ENCODE measurements around the gene HIPK4.

The HIPK4 gene

GRCh38 chr19:40362160-40362559 is 27.8 kb downstream of the HIPK4 start:
- no peak for TF ChIP-seq CTCF (IDR thresholded peaks at IDR 0.05)

GRCh38 chr19:40360708-40361241 is 29.2 kb downstream of the HIPK4 start:
- H3K27me3 ChIP-seq, result no peaks in the 10 kb centered on the region
- H3K36me3 ChIP-seq, result peaks cover 0 to 25% (median 9%) of the 10 kb centered on the region in 3 donors
- no peak overlapping the region for H3K27ac ChIP-seq
- no peak for TF ChIP-seq CTCF (IDR thresholded peaks at IDR 0.05)
- peaks cover 0 to 16% (median 6%) of the 10 kb centered on the region in 4 donors for H3K4me1 ChIP-seq
- peak in 1 of 2 donors; percentile 59 for DNase-seq
- H3K9me3 ChIP-seq, result no peaks in the 10 kb centered on the region
- intact Hi-C loops (cut with DNase I; ENCODE audit: low total_unique reads), result no loop called here
- H3K4me3 ChIP-seq, result no peak overlapping the region

More at GRCh38 chr19:40362160-40362559, 27.8 kb downstream of the HIPK4 start:
- no peaks in the 10 kb centered on the region for H3K9me3 ChIP-seq
- no peaks in the 10 kb centered on the region for H3K27me3 ChIP-seq
- peaks cover 0 to 14% (median 9%) of the 10 kb centered on the region in 4 donors for H3K4me1 ChIP-seq
- H3K4me3 ChIP-seq, result no peak overlapping the region
- intact Hi-C loops (cut with DNase I; ENCODE audit: low total_unique reads), result no loop called here
- DNase-seq, result no peak
- H3K36me3 ChIP-seq, result peaks cover 4 to 35% (median 19%) of the 10 kb centered on the region in 3 donors
- H3K27ac ChIP-seq, result no peak overlapping the region

- Histone ChIP-seq H3K4me3 (no peak overlapping the region), H3K27me3 (no peaks in the 10 kb centered on the region)
- DNase-seq, result no peak
Observed at GRCh38 chr19:40360020-40360707, 29.8 kb downstream of the HIPK4 start.

GRCh38 chr19:40358773-40359172 is 31.2 kb downstream of the HIPK4 start:
- Histone ChIP-seq H3K36me3 (peaks cover 0 to 31% (median 9%) of the 10 kb centered on the region in 3 donors), H3K27ac (no peak overlapping the region), H3K4me3 (no peak overlapping the region), H3K4me1 (peaks cover 0 to 4% (median 2%) of the 10 kb centered on the region in 4 donors), H3K27me3 (no peaks in the 10 kb centered on the region), H3K9me3 (no peaks in the 10 kb centered on the region)
- intact Hi-C loops (cut with DNase I; ENCODE audit: low total_unique reads), result no loop called here
- peak in 1 of 2 donors; percentile 39 for DNase-seq
- TF ChIP-seq CTCF (IDR thresholded peaks at IDR 0.05), result no peak

More at GRCh38 chr19:40360020-40360707, 29.8 kb downstream of the HIPK4 start:
- TF ChIP-seq CTCF (IDR thresholded peaks at IDR 0.05), result no peak
- Histone ChIP-seq H3K4me1 (peaks cover 0 to 9% (median 2%) of the 10 kb centered on the region in 4 donors), H3K27ac (no peak overlapping the region), H3K36me3 (peaks cover 0 to 25% (median 9%) of the 10 kb centered on the region in 3 donors), H3K9me3 (no peaks in the 10 kb centered on the region)
- intact Hi-C loops (cut with DNase I; ENCODE audit: low total_unique reads), result no loop called here

- Histone ChIP-seq H3K4me1 (peaks cover 0 to 4% (median 2%) of the 10 kb centered on the region in 4 donors), H3K4me3 (no peak overlapping the region), H3K27ac (no peak overlapping the region), H3K27me3 (no peaks in the 10 kb centered on the region), H3K36me3 (peaks cover 0 to 31% (median 9%) of the 10 kb centered on the region in 3 donors), H3K9me3 (no peaks in the 10 kb centered on the region)
- intact Hi-C loops (cut with DNase I; ENCODE audit: low total_unique reads), result no loop called here
- no peak for TF ChIP-seq CTCF (IDR thresholded peaks at IDR 0.05)
- DNase-seq, result no peak
Observed at GRCh38 chr19:40357640-40358039, 32.3 kb downstream of the HIPK4 start.

Data from tibial artery (tissue), 4 donors.